GF-D8 (cell line): Measurements from ENCODE around the gene IMP4.
A peak's percentile ranks its signal among the peaks of the same experiment; 100 is the strongest.
"Not testable (repeated sequence)": the region's sequence is repeated elsewhere in the genome, so short reads cannot be mapped to it uniquely, and the experiment has no call there.

ENCODE experiments used
- DNase-seq: peaks from one replicate; lab custom pipeline; 2025; lab: John Stamatoyannopoulos, UW

The IMP4 gene, protein sequence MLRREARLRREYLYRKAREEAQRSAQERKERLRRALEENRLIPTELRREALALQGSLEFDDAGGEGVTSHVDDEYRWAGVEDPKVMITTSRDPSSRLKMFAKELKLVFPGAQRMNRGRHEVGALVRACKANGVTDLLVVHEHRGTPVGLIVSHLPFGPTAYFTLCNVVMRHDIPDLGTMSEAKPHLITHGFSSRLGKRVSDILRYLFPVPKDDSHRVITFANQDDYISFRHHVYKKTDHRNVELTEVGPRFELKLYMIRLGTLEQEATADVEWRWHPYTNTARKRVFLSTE

GRCh38 chr2:130342533-130343275 is at the start of gene IMP4:
IMP4 (plus strand) TSS chr2:130342897; CDS start chr2:130342933, 36 bp downstream.
- DNase-seq: peak; percentile 97

DNA sequence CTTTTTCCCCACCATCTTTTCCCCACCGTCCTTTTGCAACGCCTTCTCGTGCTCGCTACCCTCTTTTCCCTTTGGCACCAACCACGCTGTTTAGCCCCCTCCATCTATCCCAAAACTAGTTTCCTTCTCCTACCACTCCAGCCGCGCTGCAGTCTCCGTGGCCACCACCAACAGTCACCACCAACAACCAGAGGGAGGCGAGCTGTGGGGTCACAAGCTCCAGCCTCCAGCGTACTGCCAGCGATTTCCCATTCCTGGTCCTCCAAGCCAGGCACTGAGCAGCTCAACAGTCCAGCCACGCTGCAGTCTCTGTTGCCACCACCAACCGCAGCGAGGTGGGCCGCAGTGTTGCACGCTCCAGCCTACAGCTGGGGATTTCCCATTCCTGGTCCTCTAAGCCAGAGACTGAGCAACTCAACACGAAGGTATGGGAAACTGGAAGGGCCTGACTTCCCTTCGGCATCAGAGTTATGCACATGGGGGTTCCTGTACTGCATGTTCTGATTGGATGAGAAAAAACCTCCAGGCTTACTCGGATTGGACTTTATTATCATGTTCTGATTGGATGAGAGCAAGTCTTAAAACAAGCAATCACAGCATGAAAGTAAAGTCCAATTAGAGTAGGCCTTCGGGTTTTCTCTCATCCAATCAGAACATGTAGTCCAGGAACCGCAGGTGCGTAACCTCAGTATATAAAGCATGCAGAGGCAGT is 42.3 kb upstream of the IMP4 start:
- no peak for DNase-seq

- no peak for DNase-seq
Measured at GRCh38 chr2:130300970-130301348, 41.7 kb upstream of the IMP4 start.

DNA sequence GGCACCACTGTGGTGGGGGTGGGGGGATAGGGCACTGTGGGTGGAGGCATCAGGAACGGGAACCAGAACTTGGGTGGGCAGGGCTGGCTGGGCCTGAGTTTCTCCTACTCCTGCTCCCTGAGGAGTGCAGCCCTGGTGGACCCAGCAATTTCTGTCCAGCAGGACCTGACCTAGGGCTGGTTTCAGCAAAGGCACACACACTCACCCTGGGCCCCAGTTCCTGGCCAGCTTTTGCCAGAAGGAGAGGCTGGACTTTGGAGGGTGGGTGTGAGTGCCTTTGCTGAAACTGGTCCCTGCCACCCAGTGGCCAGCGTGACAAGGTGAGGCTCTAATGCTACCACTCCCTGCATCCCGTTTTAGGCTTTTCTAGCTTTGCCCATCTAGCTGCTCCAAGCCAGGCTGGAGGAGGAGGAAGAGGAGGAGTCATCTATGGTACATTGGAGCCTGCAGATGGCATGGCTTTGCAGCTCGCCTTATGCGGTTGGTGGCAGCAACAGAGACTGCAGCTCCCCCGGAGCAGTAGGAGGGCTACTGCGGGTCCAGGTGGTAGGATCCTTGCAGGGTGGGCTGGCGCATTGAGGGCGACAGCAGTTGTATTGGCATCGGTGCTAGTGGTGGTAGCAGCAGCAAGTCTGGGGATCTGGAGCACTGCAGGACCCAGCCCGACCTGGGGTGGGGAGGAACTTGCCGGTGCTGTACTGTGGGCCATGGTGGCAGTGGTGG is 40.4 kb upstream of the IMP4 start:
- DNase-seq: no peak

DNA sequence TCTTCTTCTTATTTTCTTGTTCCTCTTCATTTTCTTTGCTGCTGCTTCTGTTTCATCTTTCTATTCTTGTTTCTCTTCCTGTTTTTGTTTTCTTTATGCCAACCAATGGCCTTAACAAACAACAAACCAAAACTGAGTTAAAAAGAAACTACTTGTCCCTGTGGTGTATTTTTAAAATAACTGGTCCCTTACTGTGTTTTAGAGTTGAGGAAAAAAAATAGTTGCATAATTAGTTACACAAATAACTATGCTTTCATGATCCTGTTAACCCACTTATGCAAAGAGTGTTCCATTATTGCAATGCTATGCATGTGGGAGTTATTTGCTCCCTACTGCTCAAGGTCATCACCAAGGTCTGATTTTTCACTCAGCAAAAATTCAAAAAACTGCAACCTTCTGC is 39.5 kb upstream of the IMP4 start:
- no peak for DNase-seq

DNA sequence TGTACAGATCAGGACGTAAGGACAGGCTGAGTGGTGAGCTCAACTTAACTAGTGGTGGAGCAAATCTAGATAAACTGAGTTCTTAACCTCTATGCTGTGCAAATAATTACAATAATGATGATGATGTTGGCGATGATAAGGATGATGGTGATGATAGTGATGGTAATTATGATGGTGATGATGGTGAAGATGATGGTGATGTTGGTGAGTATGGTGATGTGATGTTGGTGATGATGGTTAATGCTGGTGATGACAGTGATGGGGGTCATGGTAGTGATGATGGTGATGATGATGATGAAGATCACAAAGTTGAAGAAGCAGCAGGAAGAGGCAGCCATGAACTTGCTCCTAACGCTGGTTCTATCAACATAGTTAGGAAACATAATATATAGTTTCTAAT is 38.0 kb upstream of the IMP4 start:
- DNase-seq: no peak

GRCh38 chr2:130307850-130308249 is 34.8 kb upstream of the IMP4 start:
- DNase-seq: no peak

DNA sequence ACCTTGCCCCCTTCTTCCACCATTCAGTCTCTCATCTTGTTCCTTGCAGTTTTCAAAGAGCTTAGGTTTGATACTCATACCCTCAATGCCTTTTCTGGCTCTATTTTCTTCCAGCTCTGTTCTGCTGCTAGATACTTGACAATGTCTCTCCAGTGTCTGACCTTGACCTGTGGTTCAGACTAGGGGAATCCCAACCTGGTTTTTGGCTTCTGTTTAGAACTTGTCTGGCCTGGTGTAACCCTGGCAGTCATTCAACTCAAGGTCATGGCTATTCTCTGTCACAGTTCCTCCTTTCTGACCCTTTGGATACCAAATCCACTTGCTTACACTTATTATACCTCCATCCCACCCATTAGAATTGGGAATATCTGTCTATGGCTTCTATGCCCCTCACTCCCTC is 31.8 kb upstream of the IMP4 start:
- no peak for DNase-seq

GRCh38 chr2:130313812-130314334 is 28.8 kb upstream of the IMP4 start:
- DNase-seq: no peak

- no peak for DNase-seq
Measured at GRCh38 chr2:130314377-130314776, 28.3 kb upstream of the IMP4 start.

DNA sequence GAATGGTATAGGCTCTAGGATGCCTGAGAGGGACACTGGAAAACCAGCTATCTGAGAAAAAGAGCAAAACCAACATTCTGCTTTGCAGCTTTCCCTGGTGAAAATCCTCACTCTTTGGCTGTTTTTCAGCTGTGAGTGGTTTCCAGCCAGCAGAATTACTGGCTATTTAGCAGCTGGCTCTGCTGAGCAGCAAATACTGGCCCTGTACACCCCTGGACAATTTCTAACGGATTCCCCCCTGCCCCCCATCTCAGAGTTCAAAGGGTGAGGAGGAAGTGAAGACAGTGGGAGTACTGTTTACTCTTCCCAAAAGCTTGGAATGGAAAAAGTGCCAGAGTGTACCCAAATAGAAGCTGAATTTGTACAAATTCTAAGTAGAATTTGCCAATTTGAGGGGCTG is 26.1 kb upstream of the IMP4 start:
- no peak for DNase-seq

DNA sequence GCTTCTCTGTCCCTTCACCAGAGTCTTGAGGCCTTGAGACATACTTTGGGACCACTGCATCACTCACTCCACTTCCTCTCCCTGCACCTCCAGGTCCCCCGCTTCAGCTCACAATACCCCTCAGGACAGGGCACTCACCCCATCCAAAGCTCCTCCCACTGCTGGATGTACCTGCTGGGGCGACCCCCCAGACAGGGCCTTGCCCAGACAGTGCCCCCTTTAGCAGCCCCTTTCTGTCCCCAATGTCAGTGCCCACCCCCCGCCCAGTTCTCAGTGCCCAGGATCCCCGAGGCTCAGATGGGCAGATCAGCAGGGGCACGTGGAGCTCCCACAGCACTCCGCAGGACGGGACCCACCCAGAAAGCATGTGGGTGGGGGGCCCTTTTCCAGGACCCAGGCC is 23.8 kb upstream of the IMP4 start:
- DNase-seq: no peak

- no peak for DNase-seq
Measured at GRCh38 chr2:130319536-130319935, 23.2 kb upstream of the IMP4 start.

- no peak for DNase-seq
Measured at GRCh38 chr2:130327703-130328527, 14.8 kb upstream of the IMP4 start.

GRCh38 chr2:130328710-130329109 is 14.0 kb upstream of the IMP4 start:
- DNase-seq: no peak

DNA sequence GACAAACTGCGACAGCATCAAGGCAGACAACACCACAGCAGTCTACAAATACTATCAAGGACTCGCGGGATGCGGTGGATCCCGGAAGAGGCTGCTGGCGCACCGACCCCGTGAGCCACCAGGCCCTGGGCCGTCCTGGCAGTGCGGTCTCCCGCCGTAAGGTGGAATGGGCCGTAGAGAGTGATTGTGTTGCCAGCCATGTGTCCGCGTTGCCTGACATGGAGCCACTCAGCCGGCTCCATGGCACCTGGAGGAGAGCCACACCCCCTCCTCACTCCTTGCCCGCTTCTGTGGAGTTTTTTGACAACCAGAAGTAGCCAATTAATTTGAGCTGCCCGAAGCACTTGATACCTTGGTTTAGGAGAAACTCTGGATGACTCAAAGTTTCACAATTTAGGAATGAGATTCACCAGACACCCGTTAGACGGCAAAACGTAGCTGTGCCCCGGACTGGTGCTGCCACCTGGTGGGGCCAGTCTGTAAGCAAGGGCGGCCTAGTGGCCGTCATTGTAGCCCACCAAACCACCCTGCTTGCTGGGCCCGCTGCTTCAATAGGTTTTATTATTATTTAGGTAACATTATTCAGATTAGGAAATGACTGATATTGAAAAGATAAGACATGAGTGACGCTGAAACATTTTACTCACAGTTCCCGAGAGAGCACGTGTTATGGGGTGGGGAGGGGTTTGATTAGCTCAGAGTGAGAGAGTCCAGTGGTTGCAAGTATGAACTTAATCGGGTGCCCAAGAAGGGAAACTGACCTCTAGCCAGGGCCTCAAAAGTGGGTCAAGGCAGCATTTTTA is 10.2 kb upstream of the IMP4 start:
- DNase-seq: peak; percentile 16

- not testable (repeated sequence) for DNase-seq
Measured at GRCh38 chr2:130333253-130333652, 9.4 kb upstream of the IMP4 start.

- DNase-seq: no peak
Measured at GRCh38 chr2:130334026-130334425, 8.7 kb upstream of the IMP4 start.

DNA sequence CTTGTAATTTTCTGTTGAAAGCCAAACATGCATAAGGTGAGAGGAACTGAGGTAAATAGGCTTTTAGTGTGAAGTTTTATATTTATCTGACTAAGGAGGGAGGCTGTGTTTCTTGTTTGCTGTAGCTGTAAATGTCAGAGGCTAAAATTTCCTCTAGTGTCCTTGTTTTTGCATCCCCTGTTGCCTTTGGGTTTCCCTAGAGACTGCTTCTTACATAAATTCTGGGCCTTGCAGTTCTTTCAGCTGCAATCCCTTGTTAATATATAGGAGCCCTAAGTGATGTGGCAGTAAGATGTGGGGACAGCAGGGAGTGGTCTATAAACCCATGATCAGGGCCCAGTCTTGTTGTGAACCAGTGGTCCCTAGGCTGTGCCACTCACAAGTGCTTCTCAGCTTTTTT is 7.5 kb upstream of the IMP4 start:
- no peak for DNase-seq

GRCh38 chr2:130336150-130336876 is 6.4 kb upstream of the IMP4 start:
- no peak for DNase-seq
